Retinal pigment epithelial cell (primary cell): ENCODE measurements around the gene KMT2C.

Source experiments
- DNase-seq: peaks from one replicate; pipeline ENCODE4 v3.0.0-alpha.2; 2010; ENCODE audit warnings: low read depth
- H3K4me3 ChIP-seq: 2 replicates; pipeline ENCODE4 v1.5.1; 2011; ENCODE audit warnings: mild to moderate bottlenecking, low read length, control low read depth, moderate library complexity
- CTCF ChIP-seq: conservative IDR thresholded peaks from 2 replicates; pipeline ENCODE4 v1.5.1; 2011; ENCODE audit warnings: low read depth, low read length, control low read depth, inconsistent platforms

Gene KMT2C

GRCh38 chr7:152117356-152117755 is 318.4 kb downstream of the KMT2C start:
- H3K4me3 ChIP-seq = no peak overlapping the region
- DNase-seq = no peak
- no peak for TF ChIP-seq CTCF

- TF ChIP-seq CTCF = no peak
- no peak for DNase-seq
- H3K4me3 ChIP-seq = no peak overlapping the region
These were observed 320.6 kb downstream of the KMT2C start for GRCh38 chr7:152115021-152115718.

GRCh38 chr7:152112829-152113228 is 323.0 kb downstream of the KMT2C start:
- no peak for TF ChIP-seq CTCF

GRCh38 chr7:152108359-152108758 is 327.4 kb downstream of the KMT2C start:
- TF ChIP-seq CTCF = no peak
- no peak for DNase-seq
- no peak overlapping the region for H3K4me3 ChIP-seq

More at GRCh38 chr7:152112829-152113228, 323.0 kb downstream of the KMT2C start:
- H3K4me3 ChIP-seq = no peak overlapping the region
- DNase-seq = no peak

GRCh38 chr7:152107945-152108344 is 327.9 kb downstream of the KMT2C start:
- TF ChIP-seq CTCF = no peak
- H3K4me3 ChIP-seq = no peak overlapping the region
- DNase-seq = no peak

- no peak for DNase-seq
- H3K4me3 ChIP-seq = no peak overlapping the region
- no peak for TF ChIP-seq CTCF
These were observed 328.8 kb downstream of the KMT2C start for GRCh38 chr7:152106990-152107389.

GRCh38 chr7:152105205-152105604 is 330.6 kb downstream of the KMT2C start:
- TF ChIP-seq CTCF = no peak
- DNase-seq = no peak
- H3K4me3 ChIP-seq = no peak overlapping the region
